ENCODE measurements around the gene TAAR1.
"Not testable (repeated sequence)": the region's sequence is repeated elsewhere in the genome, so short reads cannot be mapped to it uniquely, and the experiment has no call there.

TAAR1 gene, protein sequence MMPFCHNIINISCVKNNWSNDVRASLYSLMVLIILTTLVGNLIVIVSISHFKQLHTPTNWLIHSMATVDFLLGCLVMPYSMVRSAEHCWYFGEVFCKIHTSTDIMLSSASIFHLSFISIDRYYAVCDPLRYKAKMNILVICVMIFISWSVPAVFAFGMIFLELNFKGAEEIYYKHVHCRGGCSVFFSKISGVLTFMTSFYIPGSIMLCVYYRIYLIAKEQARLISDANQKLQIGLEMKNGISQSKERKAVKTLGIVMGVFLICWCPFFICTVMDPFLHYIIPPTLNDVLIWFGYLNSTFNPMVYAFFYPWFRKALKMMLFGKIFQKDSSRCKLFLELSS
- total RNA-seq: 0 reads per million in 4 experiments

DNA sequence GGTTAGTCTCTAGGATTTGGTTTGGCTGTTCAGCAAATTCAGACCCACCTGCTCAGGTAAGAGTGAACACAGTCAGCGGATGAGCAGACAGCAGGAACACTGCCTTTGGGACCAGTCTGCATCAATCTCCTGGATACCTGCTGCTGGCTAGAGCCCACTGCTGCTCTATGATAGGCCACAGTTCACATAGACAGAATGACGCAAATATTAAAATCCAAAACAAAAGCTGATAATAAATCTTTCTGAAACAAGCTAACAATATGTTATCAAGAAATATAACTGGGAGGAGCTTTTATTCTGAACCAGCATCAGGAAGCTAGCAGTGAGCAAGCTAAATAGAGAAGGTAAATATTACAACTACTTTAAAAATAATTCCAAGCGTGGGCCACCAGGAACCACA lies at the start of gene TAAR1:
TAAR1 (minus strand) TSS at position 101 of the 400 bp plus-strand sequence. CDS start 13,179 bp downstream, outside the sequence.
- DNase-seq: no peak

DNA sequence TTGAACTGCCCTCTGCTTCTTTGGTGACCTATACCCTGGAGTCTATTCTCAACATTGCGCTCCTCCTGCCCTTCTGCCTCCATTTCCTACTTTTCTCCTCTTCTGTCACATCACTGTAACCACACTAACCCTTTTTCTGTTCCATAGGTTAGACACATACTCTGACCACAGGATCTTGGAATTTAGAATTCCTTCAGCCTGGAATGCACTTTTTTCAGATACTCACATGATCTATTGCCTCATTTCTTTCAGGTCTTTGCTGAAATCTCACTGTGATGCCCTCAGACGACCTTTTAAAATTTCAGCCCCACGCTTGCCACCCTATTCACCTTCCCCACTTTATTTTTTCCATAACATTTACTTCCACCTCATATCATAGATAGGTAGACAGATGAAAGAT lies 49.8 kb upstream of the TAAR1 start:
- DNase-seq: no peak

DNA sequence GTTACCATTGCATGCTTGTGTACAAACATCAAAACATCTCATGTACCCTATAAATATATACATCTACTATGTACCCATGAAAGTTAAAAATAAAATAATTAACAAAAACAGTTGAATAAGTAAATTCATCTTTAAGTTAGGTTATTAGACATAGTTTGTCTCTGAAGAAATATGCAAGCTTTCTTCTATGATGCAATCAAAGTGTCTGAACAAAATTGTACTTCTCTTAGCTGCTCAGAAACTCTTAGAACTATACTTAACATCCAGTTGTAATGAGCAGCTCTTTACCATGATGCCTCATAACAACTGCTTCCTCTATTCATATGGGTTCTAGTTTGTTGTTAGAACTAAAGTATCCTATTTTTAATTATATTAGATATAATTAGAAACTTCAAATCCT lies 49.0 kb upstream of the TAAR1 start:
- DNase-seq: no peak

DNA sequence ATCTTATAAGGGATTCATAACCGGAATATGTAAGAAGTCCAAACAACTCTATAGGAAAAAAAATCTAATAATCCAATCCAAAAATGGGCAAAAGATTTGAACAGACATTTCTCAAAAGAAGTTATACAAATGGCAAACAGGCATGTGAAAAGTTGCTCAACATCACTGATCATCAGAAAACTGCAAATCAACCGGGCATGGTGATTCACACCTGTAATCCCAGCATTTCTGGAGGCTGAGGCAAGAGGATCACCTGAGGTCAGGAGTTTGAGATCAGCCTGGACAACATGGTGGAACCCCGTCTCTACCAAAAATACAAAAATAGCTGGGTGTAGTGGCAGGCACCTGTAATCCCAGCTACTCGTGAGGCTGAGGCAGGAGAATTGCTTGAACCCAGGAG lies 47.8 kb upstream of the TAAR1 start:
- DNase-seq: not testable (repeated sequence)

DNA sequence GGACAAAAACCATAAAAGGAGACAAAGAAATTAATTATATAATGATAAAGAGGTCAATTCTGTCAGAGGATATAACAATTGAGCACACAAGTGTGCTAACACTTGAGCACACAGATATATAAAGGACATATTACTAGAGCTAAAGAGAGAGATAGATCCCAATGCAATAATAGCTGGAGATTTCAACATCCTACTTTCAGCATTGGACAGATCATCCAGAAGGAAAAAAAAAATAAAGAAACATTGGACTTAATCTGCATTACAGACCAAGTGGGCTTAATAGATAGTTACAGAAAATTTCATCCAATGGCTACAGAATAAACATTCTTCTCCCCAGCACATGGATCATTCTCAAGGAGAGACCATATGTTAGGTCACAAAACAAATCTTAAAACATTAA lies 45.0 kb upstream of the TAAR1 start:
- DNase-seq: no peak

DNA sequence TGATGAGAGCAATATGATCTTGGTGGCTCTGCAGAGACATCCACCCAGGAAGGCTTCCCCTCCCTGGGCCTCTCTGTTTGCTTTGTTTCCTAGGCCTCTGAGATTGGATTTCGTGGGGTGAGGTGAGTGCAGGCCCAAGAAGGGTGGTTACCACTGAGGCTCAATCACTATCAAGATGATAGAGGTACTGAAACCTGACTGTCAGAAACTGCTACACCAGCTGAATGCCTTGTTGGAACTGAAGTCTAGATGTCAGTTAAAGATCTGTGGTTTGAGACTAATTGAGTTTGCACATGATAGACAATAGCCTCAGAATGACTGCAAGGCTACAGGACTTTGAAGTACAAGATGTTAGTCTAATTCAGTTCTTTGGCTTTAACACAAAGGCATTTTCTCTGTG lies 39.6 kb upstream of the TAAR1 start:
- no peak for DNase-seq

DNA sequence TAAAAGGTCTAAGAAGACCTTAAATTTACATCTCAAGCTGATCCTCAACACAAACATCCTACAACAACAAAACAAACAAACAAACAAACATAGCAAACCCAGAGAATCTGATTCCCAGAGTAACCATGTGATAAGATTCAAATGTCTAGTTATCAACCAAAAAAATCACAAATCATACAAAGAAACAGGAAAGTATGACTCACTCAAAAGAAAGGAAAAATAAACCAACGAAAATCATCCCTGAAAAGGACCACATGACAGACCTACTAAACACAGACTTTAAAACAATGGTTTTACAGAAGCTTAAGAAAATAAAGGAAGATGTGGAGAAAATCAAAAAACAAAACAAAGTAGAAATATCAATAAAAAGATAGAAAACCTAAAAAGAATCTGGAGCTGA lies 36.8 kb upstream of the TAAR1 start:
- DNase-seq: no peak

DNA sequence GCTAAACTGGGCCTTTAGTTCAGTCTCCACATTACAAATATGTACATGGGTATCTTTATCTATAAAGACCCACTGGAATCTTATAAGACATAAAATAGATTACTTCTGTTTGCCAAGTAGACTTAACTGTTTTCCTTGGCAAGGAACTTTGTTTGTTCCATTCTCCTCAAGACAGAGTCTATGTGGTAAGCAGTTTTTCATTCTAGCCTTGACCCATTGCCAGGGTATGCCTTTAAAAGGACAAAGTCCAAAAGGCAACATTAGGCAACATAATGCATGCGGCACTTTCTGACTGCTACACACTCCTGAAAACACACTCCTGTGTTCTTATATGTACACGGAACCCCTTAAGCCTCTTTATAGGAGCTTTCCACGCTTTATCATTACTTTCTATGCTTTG lies 34.5 kb upstream of the TAAR1 start:
- DNase-seq: no peak

DNA sequence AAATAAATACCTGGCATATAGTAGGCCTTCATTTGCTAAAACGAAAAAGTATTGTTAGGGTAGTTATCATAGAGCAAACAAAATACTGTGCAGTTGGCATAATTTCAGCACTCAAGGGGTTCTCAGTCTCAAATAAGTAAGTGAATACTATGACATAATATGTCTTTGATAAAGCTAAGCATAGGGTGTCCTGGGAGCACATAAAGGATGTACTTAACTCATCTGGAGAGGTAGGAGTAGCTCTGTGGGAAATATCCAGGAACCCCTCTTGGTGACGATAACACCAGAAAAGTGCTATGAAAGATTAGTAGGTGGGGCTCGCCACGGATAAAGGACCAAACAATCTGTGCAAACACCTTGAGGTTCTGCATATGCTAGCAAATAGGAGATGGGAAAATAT lies 31.7 kb upstream of the TAAR1 start:
- DNase-seq: no peak

DNA sequence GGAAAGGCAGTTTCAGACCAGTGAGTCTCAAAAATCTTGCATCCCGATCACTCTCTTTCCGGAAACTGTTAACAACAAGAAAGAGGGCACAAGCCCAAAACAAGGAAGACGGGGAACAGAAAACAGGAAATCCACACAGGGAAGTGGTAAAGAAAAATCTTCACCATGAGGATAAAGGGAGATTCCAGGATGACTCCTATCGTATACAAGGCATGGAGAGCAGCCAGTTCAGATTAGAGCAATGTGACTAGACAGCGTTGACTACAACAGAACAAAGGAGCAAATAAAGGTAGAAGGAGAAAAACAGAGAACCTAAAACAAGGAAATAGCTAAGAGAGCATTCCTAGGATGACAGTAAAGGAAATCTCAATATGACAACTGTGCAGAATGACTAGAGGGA lies 28.3 kb upstream of the TAAR1 start:
- no peak for DNase-seq

DNA sequence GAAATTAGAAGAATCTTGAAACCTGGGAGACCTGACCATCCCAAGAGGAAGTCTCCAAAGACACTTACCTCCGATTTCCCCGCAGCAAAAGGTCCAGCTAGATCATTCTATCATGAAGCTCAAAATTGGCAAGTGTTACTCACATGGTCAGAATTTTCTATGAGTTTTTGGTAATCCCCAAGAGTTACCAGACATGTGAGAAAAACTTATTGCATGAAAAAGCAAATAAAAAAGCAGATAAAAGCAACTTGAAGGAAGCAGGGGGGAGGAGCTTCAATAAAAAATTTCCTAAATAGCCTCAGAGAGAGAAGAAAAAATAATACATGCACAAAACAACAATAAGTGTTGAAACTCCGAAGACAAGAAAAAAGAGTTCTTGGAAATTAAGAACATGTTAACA lies 27.5 kb upstream of the TAAR1 start:
- DNase-seq: no peak

DNA sequence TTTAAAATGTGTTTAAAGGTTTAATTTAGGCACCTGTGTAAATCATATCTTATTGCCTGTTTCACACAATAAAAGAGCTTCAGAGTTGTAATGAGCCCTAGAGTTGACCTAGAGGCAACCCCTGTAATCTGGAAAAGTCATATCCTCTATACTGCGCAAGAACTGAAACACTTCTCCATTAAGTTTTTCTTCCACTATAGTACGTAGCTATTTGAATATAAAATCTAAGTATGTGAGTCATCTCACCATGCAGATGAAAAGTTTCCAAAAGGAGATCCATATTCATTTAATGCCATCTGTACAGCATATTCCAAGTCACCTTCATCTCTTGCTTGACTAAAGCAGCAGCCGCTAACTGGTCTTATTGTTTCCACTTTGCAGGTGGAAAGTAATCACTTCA lies 26.0 kb upstream of the TAAR1 start:
- no peak for DNase-seq

DNA sequence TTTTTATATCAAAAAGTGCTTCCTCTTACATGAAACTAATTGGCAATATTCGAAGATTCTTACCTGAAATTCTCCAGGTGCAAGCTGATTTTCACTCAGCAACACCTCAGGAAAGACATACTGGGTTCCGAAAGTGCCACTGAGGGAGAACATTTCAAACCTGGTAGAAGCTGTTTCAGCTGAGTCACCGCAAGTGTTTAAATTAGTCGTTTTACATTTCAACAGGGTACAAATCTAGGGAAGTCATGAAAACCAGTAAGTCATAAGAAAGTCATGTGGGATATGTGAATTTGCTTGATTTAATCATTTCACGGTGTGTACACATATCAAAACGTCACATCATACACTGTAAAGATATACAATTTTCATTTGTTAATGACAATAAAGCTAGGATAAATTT lies 25.3 kb upstream of the TAAR1 start:
- DNase-seq: no peak

DNA sequence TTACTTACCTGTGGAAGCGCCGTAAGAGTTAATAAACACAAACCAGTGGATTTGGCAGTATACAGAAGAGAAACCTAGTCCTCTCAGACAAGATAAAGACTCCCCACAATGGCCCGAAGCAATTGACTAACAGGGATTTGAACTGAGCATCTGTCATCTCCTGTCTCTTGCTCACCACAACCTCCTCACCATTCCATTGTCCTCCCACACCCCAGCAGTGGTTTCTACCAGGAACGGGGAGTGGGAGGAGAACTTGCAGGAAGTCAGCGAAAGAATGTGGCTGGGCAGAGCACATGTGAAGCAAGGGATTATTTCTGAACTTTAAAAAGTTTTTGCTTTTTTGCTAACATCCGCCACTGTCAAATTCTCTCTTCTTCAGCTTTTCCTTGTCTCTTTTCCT lies 24.6 kb upstream of the TAAR1 start:
- no peak for DNase-seq

DNA sequence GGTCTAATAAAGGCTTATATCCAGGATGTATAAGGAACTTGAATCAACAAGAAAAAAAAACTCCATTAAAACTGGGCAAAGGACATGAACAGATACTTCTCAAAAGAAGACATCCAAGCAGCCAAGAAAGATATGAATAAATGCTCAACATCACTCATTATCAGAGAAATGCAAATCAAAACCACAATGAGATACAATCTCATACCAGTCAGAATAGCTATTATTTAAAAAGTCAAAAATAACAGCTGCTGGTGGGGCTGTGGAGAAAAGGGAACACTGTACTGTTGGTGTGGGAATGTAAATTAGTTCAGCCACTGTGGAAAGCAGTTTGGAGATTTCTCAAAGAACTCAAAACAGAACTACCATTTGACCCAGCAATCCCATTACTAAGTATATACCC lies 20.1 kb upstream of the TAAR1 start:
- DNase-seq: not testable (repeated sequence)

DNA sequence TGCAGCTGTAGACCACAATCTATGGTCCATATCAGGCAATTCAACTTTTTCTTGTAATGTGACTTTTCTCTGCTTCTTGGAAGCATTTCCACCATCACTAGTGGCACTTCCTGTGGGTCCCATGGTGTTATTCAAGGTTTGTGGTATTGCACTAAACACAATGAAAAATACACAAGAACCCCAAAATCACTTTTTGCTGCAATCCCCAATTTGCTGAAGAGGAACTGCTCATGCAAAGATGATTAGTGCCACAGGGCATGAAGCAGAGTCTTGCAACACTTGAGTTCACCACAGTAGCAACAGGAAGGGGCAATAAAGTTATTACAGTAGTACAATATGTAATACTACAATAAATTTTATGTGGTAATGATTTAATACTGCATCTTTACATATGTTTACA lies 16.8 kb upstream of the TAAR1 start:
- DNase-seq: no peak

DNA sequence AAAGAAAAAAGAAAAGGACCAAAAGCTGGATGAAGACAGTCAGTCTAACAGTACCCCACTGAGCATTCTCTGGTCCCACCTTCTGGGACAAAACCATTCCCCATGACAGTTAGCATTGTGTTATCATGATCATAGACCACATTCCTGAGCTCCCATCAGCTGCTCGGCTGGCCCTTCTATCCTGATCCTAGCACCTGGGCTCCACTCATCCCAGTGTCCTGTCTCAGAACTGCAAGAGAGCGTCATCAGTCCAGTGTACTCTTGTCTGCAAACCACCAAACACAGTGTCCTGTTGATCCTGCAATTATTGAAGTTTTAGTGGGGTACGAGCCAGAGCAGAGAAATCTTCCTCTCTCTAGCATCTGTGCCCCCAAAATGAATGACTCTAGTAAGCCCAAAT lies 16.0 kb upstream of the TAAR1 start:
- no peak for DNase-seq

DNA sequence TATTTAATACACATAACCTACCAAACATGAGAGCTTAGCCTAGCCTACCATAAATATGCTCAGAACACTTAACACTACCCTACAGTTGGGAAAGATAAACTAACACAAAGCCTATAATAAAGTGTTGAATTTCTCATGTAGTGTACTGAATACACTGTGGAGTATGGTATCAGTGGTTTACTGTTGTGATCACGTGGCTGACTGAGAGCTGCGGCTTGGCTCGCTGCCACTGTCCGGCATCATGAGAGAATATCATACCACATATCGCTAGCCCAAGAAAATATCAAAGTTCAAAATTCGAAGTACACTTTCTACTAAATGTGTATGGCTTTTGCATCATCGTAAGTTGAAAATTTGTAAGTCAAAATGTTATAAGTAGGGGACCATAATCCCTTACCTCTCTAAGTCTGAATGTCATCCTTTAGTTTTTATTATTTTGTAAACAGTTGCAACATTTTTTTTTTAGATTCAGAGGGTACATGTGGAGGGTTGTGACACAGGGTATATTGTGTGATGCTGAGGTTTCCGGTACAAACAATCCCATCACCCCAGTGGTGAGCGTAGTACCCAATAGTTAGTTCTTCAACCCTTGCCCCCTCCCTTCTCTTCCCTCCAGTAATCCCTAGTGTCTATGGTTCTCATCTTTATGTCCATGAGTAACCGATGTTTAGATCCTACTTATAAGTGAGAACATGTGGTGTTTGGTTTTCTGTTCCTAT lies 14.6 kb upstream of the TAAR1 start:
- no peak for DNase-seq

DNA sequence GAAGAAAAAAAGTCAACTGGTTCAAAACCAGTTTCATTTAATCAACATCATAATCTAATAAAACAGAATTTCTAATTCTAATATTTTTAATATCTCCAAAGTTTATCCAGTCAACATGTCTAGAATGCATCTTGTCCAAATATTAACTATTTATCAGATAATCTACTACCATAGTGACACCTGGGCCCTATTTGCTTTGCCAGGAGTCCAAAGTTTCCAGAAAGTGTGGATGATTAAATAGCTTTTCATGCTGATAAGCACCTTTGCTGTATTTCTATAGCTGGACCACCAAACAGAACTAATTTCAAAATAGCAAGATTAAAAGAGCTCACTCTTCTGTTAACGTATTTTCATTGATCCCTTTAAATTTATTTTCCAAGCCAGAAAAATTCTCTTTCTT lies 12.3 kb upstream of the TAAR1 start:
- DNase-seq: no peak

DNA sequence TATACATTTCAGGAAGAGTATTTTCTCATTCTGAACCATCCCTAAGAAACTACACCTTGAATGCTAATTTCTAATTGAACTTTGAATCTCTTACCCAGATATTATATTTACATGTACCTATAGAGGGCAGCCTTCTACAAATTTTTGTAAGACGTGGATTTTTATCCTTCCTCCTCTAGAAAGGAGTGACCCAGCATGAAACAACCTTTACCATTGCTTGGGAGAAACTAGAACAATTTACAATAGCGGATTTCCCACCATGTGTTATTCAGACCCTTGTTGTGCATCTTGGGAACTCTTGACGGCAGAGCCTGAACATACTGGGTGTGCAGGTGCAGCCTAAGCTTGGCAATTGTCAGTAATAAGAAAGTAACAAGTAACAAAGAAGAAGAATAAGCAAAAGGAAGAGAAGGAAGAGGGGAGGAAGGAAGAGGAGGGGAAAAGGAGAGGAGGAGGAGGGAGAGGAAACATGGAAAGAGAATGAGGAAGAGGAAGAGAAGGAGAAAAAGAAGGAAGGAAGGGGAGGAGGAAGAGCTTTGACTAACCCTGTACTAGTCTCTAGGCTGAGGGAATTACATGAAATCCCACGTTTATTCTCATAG lies 10.8 kb upstream of the TAAR1 start:
- DNase-seq: no peak

DNA sequence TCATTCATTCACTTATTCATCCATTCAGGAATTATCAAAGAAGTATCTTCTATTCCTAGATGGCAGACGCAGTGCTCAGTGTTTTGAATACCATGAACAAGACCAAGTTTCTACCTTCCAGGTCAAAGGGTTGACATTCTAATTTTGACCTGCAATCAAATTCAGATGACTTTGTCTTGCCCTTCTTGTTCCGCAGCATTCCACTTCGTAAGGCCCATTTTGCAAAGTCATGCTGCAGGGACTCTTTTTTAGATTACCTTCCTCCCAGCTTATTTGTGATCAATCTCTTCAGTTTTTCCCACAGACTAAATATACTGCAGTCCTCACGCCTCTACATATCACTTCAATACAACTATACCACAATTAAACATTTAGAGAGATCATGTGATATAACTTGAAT lies 7.1 kb upstream of the TAAR1 start:
- DNase-seq: no peak

DNA sequence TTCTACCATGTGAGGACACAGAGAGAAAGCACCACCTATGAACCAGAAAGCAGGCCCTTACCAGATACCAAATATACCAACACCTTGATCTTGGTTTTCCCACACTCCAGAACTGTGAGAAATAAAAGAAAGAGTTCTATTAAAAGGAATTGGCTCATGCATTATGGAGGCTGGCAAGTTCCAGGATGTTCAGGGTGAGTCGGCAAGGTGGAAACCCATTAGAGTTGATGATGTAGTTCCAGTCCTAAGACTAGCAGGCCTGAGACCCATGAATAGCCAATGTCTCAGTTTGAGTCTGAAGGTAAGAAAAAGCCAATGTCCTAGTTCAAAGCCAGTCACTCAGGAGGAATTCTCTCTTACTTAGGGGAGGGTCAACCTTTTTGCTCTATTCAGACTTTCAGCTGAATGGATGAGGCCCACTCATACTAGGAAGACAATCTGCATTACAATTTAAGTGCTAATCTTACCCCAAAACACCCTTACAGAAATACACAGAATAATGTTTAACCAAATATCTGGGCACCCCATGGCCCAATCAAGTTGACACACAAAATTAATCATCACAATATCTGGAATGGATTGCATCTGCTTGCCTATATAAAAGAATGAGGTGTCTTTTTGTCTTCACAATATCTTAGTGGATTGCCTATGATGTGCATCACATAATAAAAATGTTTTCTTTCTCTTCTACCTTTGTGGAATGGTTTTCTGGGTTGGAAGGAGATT lies 5.5 kb upstream of the TAAR1 start:
- no peak for DNase-seq

DNA sequence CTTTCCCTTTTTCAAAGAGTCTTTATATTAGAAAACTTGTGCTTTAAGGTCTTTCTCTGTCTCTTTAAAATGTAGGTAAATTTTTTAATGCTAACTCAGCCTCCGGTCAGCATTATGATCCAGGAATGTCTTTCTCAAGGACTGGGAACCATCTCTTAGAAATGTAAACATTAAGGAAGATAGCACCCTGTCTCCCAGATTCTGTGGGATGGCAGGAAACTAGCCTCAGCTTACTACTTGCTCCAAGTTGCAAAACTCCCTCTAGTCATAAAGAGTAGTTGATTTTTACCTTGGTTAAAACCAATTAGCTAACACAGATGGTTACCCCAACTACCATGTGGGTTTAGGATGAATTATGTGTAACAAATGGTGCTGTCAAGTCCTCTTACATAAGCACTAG lies 4.7 kb upstream of the TAAR1 start:
- DNase-seq: no peak

DNA sequence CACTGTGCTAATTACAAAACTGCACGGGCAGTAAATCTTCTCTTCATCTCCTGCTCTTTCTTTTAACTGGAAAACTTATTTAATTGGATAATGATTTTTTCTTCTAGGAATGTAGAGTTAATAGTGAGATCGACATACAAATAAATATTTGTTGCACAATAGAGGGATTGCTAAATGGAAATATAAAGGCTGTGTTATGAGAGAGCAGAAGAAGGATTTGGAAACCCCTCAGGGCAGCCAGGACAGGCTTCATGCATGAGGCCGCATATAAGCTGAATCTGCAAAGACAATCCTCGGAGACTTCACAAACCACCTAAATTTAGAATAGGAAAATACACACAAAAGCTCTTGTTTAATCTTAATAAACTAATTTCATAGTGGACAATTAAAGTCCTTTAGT lies 2.9 kb upstream of the TAAR1 start:
- DNase-seq: no peak

All from effector CD8-positive, alpha-beta T cell (primary cell).